ENCODE data around the gene ADPRHL1.
"Not testable (repeated sequence)": the region's sequence is repeated elsewhere in the genome, so short reads cannot be mapped to it uniquely, and the experiment has no call there.

Gene ADPRHL1

DNA sequence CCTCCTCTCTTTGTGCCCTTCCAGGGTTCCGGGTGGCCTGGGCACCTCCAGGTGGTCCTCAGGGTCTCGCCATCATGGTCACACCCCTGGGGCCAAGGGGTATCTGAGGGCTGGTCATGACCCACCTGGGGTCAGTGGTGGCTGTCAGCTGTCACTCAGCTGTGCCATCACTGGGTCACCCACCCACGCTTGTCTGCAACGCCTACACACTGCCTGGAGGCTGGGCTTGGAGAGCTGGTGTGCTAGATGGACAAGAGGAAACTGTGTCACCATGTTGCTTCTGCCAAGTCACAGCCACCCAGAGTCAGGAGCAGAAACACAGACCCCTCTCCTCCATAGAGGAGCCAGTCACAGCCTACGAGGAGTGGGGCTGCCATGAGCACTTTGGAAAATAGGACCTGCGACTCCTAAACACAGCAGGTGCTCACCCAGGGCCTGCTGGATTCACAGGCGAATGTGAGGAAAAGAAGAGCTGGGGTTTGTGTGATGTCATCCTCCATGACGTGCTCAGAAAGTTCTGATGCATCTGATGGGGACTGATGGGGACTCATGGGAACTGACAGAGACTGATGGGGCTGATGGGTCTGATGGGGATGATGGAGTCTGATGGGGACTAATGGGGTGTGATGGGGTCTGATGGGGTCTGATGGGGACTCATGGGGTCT lies 78.6 kb downstream of the ADPRHL1 start:
- TF ChIP-seq CTCF (IDR thresholded peaks at IDR 0.05; ENCODE audit: control insufficient read depth, extremely low read depth, insufficient read depth), result no peak
- H3K4me3 ChIP-seq (ENCODE audit: low read depth, low read length), result no peak overlapping the region
- DNase-seq (ENCODE audit: low read depth), result no peak

DNA sequence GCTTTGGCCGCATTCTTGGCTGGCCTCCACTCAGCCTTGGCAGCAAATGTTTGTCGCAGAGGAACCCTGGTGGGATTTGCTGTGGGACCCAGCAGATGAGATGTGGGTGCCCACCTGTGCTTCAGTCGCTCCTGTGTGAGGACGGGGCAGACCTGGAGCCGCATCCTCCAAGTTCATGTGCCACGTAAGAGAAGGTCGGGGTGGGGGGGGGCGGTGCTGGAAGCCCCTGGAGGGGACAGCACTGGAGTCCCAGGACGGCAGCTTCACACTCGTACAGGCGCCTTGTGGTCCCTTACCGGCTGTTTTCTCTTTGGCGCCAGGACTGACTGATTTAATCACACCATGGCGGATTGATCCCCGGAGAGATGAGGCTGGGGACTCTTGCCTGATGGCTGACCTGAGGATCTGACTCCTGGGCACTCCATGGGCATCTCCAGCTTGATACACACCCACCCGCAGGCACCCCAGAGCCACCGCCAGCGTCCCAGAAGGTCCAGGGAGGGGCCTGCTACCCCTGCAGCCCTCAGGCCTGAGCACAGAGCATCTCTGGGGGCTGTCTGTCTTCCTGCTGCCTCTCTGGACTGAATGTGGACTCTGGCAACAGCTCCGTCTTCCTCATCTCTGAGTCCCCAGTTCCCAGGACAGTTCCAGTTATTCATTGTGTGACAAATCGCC lies 79.3 kb downstream of the ADPRHL1 start:
- no peak overlapping the region for H3K4me3 ChIP-seq (ENCODE audit: low read depth, low read length)

GRCh38 chr13:113371701-113372100 lies 81.6 kb downstream of the ADPRHL1 start:
- not testable (repeated sequence) for H3K4me3 ChIP-seq (ENCODE audit: low read depth, low read length); DNase-seq (ENCODE audit: low read depth)

More for the DNA sequence above, 79.3 kb downstream of the ADPRHL1 start:
- no peak for DNase-seq (ENCODE audit: low read depth)
- TF ChIP-seq CTCF (IDR thresholded peaks at IDR 0.05; ENCODE audit: control insufficient read depth, extremely low read depth, insufficient read depth), result no peak

- no peak for DNase-seq (ENCODE audit: low read depth)
- TF ChIP-seq CTCF (IDR thresholded peaks at IDR 0.05; ENCODE audit: control insufficient read depth, extremely low read depth, insufficient read depth), result no peak
- no peak overlapping the region for H3K4me3 ChIP-seq (ENCODE audit: low read depth, low read length)
These were observed 82.2 kb downstream of the ADPRHL1 start for GRCh38 chr13:113371061-113371460.

DNA sequence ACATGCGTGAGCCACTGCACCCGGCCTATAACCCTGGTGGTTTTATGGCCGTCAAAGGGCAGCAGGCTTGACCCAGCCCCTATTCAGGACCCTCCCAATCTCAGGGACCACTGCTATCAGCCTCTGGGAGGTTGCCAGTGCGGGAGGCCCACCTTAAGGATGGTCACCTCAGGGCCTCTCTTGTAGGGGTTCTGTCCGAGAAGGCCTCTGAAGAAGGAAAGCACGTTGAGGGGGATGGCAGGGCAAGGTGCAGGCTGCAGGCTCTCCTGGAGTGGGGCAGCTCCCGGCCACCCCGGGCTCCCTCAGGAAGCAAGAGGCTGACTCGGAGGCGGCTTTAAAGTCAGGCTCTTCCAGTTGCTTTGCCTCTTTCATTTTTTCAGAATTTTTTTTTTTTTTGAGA lies 83.4 kb downstream of the ADPRHL1 start:
- DNase-seq (ENCODE audit: low read depth), result no peak
- TF ChIP-seq CTCF (IDR thresholded peaks at IDR 0.05; ENCODE audit: control insufficient read depth, extremely low read depth, insufficient read depth), result no peak
- H3K4me3 ChIP-seq (ENCODE audit: low read depth, low read length), result no peak overlapping the region

DNA sequence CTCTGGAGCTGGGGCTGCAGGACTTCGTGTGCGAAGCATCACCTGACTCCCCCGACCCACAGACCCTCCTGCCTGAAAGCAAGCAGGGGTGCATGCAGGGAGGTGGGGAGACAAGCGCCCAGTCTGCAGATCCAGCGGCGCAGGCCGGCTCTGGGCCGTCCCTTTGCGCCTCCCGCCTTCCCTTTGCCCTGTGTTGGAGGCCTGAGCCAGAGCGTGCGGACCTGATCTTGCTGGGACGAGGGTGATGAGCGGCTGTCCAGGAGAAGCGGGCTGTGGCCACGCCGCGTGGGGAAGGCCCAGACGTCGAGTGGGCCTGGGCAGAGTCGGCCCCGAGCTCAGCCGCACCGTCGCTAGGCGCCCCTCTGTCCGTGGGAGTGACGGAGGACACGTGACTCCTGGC lies 84.1 kb downstream of the ADPRHL1 start:
- H3K4me3 ChIP-seq (ENCODE audit: low read depth, low read length), result no peak overlapping the region
- no peak for DNase-seq (ENCODE audit: low read depth)
- no peak for TF ChIP-seq CTCF (IDR thresholded peaks at IDR 0.05; ENCODE audit: control insufficient read depth, extremely low read depth, insufficient read depth)

GRCh38 chr13:113368353-113368752 lies 84.9 kb downstream of the ADPRHL1 start:
- not testable (repeated sequence) for DNase-seq (ENCODE audit: low read depth); H3K4me3 ChIP-seq (ENCODE audit: low read depth, low read length)

GRCh38 chr13:113367771-113368170 lies 85.5 kb downstream of the ADPRHL1 start:
- TF ChIP-seq CTCF (IDR thresholded peaks at IDR 0.05; ENCODE audit: control insufficient read depth, extremely low read depth, insufficient read depth), result no peak
- H3K4me3 ChIP-seq (ENCODE audit: low read depth, low read length), result no peak overlapping the region
- DNase-seq (ENCODE audit: low read depth), result no peak

All from LNCaP clone FGC (cell line).